Caki2 (cell line): ENCODE measurements around the gene TM4SF18. TPM values are rescaled to one million over a fixed set of nuclear protein-coding genes. Genes with fewer than 3 reads are reported as not detected.

Experiments used
- DNase-seq: peaks from one replicate; pipeline ENCODE4 v3.0.0-alpha.2; 2015; ENCODE audit warnings: low read depth
- in situ Hi-C: cut with HindIII; loops from 2 replicates; pipeline ENCODE4 v1.10.0; 2016; ENCODE audit warnings: low sequenced_read_pairs, low pct_unique_long_range_greater_than_20kb, mixed read lengths
- total RNA-seq: library from RNA; depleted of rRNA; stranded (reverse); fragments of >200 nt; shearing (Covaris generic); gene quantifications from 2 replicates; pipeline ENCODE4 v1.2.3, GENCODE V29; 2014; ENCODE audit warnings: low replicate concordance

The TM4SF18 gene
- total RNA-seq, 1 experiment from 2014 or later, result 5.9 TPM

GRCh38 chr3:149306751-149307434, 26.5 kb downstream of the TM4SF18 start:
- no peak for DNase-seq
- in situ Hi-C loops, result no loop called here

- DNase-seq, result no peak
- in situ Hi-C loops, result no loop called here
Observed at GRCh38 chr3:149305376-149305775, 28.1 kb downstream of the TM4SF18 start.

DNA sequence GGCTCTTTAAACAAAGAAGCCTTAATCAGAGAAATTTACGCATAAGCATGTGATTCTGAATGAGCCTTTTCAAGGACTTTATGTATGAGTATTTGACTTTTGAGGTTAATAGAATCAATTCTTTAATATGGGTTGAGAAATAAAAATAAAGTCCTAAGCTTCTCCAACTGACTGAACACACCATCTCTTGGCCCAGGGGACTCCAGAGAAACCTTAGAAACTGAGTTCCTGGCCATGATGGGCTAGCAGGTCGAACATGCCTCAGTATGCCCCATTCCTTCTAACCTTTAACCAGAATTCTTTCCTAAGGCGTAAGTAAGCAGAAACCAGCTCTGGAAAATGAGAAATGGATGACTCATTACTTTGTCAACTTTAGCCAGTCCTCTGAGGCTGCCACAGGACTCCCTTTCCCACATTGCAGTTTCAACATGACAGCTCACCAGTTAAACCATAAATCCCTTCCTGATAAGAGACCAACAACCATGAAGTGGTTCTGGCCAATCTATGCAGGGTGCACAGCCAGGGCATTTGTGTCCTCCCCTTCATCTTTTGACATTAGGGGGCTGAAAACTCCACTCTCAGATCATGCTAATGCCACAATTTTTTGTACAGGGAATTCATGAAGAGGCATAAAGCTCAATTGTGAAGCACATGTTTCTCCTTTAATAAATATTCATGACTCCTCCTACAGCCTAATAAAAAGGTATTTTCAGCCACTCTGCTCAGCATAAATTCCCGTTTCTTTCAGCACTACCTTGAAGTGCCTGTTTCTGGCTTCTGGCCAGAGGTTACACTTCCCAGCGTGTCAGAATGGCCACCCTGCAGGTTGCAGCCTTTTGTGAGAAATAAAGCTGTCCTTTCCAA, 33.3 kb downstream of the TM4SF18 start:
- in situ Hi-C loops, result no loop called here
- peak; percentile 95 for DNase-seq

DNA sequence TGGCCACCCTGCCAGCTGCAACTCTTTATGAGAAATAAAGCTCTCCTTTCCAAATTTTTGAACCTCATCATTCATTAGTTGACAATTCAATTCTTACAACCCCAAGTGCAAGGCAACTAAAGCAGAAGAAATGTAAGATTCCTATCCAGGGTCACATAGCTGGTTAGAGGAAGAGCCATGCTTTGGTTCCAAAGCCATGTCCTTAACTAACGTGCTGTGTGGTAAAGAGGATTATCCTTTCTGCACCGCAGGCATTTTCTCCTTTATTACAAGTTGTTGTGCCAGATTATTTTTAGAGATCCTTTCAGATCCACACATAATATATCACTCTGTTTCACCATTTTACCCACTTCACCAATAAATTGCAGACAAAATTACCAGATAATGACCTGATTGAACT, 36.5 kb downstream of the TM4SF18 start:
- in situ Hi-C loops, result no loop called here
- DNase-seq, result no peak

- DNase-seq, result no peak
- in situ Hi-C loops, result no loop called here
Observed at GRCh38 chr3:149292666-149293065, 40.8 kb downstream of the TM4SF18 start.

- in situ Hi-C loops, result no loop called here
- DNase-seq, result no peak
Observed at GRCh38 chr3:149291178-149291577, 42.3 kb downstream of the TM4SF18 start.

GRCh38 chr3:149288655-149289054, 44.8 kb downstream of the TM4SF18 start:
- DNase-seq, result no peak

GRCh38 chr3:149284034-149284433, 49.4 kb downstream of the TM4SF18 start:
- in situ Hi-C loops, result no loop called here
- no peak for DNase-seq

More at GRCh38 chr3:149288655-149289054, 44.8 kb downstream of the TM4SF18 start:
- in situ Hi-C loops, result no loop called here

DNA sequence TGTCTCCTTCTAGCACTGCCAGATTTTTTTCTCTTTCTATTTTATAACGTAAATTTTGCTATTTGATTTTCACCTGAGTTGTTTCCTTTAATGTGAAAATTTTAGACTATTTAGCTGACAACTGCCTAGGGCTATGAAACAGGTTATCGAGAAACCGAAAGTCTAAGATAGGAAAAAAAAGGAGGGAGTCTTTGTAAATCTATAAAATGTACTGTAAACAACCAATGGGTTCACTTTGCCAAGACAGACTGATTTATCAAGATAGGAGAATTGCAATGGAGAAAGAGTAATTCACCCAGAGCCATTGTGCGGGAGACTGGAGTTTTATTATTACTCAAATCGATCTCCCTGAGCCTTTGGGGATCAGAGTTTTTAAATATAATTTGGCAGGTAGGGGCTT, 50.0 kb downstream of the TM4SF18 start:
- in situ Hi-C loops, result no loop called here
- DNase-seq, result no peak

GRCh38 chr3:149282836-149283235, 50.6 kb downstream of the TM4SF18 start:
- in situ Hi-C loops, result no loop called here
- no peak for DNase-seq

DNA sequence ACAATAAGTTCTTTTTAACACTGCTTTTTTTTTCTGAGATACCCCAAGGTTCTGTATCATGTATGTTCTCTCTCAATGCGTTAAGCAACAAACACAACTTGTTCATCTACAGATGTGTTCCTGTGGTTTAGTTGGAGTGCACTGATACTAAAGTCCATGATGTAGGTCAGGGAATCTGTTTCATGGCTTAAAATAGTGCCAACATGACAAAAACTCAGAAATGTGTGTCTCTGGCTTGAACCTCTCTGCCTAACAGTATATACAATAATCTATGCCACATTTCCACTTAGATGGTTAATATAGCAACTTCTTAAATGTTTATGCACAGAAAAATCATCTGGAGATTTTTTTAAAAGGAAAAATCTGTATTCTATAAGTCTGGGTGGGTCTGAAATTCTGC, 51.1 kb downstream of the TM4SF18 start:
- in situ Hi-C loops, result no loop called here
- DNase-seq, result no peak

DNA sequence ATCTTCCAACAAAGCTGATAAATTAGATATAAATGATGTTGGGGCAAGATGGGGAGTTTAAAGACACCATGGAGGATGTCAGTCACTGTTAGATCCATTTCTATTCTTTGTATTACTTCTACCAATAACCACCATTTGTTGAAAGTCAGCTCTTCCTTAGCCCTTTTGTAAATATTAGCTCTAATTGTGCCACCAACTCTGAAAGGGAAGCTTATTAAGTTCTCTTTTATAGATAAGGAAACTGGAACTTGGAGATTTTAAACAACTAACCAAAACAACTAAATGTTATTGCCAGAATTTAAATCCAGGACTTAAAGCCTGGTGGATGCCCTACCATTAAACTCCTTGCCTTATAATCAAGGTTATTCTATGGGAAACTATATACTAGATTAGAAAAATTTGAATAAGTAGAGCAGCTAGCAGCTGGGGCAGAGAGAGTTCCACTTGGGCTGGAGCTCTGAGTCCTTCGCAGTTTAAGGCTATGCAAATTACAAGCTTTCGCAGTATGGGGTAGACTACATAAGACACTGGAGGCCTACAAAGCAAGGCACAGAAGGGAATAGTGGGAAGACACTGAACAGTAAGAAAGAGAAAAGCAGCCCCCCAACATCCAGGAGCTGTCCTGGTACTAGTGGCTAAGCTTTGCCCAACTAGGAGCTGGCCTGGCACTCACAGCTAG, 52.6 kb downstream of the TM4SF18 start:
- in situ Hi-C loops, result no loop called here
- DNase-seq, result no peak

DNA sequence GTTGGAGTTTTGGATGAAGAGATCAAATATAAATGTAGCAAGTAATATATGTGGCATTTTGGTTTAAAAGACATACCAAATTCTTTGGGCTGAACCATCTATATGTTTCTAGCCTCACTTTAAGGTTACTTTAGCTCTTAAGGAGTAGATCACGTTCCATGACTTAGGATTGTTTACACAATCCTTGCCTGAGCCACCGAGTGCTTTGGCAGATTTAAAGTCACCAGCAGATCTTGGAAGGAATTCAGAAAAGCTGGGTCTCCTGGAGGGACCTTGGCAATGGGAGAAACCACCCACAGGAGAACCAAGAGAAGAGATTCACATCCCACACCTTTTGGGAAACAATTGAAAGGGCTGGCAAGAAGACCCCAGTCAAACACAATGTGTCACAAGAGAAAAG, 54.5 kb downstream of the TM4SF18 start:
- in situ Hi-C loops, result no loop called here
- no peak for DNase-seq

DNA sequence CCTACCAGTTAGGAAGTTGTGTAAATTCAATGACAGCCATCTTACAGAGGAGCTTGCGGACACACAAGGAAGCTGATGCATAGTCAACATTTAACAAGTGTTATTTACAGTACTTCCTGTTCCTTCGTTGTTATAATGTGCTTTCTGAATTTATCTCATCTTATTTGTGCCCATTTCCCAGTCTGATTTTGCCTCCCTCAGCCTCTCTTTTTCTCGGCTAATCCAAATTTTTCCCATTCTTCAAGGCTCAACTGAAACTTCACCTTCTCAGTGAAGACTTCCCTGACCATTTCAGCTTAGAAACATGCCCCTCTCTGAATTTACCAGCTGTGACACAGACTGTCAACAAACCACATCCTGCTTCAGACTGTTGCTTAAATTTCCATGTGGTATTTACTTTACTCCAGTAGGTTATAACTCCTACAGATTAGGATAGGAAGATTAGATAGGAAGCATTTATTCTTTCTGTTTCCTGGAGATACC, 56.1 kb downstream of the TM4SF18 start:
- in situ Hi-C loops, result no loop called here

DNA sequence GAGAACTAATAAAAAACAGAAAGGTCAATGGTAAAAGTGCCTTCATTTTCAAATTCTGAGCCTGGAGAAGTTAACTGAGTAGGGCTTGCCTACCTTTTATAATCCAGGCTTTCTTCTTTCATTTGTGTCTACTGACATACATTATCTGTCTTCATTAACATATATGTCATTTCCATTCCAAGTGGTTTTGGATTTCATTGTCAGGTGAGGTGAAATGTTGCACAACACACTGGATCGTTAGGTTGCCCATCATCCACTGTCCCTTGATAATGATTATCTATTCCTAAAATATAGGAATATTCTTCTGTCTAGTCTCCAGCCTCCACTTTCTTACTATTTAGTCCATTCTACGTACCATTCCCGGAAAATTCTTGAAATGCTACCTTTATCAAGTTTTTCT, 56.8 kb downstream of the TM4SF18 start:
- no peak for DNase-seq
- in situ Hi-C loops, result no loop called here

More for the DNA sequence above, 56.1 kb downstream of the TM4SF18 start:
- DNase-seq, result peak; percentile 28

DNA sequence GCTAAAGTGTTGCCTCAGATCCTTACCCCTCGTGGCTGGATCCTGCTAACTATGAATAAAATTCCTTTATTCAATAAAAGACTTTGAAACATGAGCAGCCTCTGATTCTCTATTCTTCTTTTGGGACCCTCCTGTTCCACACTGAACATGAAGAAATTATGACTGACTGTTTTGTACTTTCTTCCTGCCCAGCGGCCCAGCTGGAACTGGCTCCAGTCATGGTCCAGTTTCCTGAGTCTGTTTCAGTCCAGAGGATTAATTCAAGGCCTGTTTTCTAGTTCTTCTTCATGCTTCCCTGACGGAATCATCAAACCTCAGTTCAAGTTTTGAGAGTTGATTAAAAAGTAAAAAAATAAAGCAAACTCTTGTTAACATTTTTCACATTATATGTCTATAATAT, 59.2 kb downstream of the TM4SF18 start:
- DNase-seq, result no peak
- in situ Hi-C loops, result no loop called here

DNA sequence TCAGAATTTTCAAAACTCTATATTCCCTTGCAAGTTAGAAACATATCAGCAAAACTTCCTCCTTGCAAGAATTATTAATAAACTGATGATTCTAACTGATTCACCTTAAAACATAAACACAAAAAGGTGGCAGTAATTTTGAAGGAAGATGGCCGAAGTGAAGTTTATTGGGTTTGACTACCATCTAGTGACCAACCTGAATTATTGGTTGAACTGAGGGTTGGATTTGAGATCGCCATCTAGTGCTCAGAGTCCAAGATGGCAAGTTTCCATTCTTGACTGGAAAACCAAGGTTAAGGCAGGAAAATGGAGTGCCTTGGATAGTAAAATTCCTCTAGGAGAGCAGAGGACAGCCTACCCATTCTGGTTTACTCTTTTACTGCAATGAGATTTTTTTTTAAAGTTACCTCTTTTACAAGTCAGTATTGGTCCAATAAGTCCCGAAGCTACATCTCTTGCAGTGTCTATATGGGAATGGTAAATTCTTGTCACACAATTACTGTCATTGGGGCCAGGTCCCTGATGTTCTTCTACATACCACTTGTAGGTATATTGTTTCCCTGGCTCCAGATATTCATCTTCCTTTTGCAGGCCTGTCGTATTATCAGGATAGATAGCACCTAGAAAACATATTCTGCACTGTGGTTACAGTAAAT, 60.2 kb downstream of the TM4SF18 start:
- in situ Hi-C loops, result no loop called here
- peak; percentile 70 for DNase-seq

- DNase-seq, result no peak
- in situ Hi-C loops, result no loop called here
Observed at GRCh38 chr3:149271669-149272068, 61.8 kb downstream of the TM4SF18 start.
